ENCODE measurements around the gene HMG20A.

DNA sequence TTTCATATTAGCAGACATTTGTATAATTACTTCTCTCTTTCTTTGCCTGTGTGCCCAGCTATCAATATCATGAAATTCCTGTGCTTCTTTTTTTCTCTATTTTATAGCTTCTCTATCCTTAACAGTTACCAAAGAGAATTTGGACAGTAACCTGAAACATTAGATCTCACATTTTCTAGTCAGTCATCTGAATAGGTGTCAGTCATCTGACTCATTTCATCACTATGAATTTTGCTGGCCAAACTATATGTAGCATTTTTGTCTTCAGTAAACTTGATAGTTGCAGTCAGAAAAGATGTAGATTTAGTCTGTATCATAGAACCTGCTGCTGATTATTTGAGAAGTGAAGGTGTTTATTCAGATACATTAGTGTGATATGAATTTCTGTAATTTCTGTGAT, 52.6 kb downstream of the HMG20A start:
- TF ChIP-seq, protein P1, sequence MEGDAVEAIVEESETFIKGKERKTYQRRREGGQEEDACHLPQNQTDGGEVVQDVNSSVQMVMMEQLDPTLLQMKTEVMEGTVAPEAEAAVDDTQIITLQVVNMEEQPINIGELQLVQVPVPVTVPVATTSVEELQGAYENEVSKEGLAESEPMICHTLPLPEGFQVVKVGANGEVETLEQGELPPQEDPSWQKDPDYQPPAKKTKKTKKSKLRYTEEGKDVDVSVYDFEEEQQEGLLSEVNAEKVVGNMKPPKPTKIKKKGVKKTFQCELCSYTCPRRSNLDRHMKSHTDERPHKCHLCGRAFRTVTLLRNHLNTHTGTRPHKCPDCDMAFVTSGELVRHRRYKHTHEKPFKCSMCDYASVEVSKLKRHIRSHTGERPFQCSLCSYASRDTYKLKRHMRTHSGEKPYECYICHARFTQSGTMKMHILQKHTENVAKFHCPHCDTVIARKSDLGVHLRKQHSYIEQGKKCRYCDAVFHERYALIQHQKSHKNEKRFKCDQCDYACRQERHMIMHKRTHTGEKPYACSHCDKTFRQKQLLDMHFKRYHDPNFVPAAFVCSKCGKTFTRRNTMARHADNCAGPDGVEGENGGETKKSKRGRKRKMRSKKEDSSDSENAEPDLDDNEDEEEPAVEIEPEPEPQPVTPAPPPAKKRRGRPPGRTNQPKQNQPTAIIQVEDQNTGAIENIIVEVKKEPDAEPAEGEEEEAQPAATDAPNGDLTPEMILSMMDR (IDR thresholded peaks at IDR 0.05): no peak
- TF ChIP-seq POLR2A (IDR thresholded peaks at IDR 0.05): no peak
